Chondrocyte (in vitro differentiated cells): ENCODE measurements around the gene INTS4. TPM values are rescaled to one million over a fixed set of nuclear protein-coding genes. Genes with fewer than 3 reads are reported as not detected.
"Not testable (repeated sequence)": the region's sequence is repeated elsewhere in the genome, so short reads cannot be mapped to it uniquely, and the experiment has no call there.

Source experiments
- DNase-seq: peaks from one replicate; pipeline ENCODE4 v3.0.0; 2021; ENCODE audit warnings: mixed read lengths, low spot score
- H3K27ac Mint-ChIP-seq: one replicate; pipeline ENCODE4 v1.8.0; 2021; ENCODE audit warnings: mild to moderate bottlenecking, moderate library complexity, mixed read lengths; ENCODE audit not compliant: unreplicated experiment
- H3K27me3 Mint-ChIP-seq: 2 replicates; pipeline ENCODE4 v1.8.0; 2021; ENCODE audit warnings: low read depth, mixed read lengths
- H3K36me3 Mint-ChIP-seq: 2 replicates; pipeline ENCODE4 v1.8.0; 2021; ENCODE audit warnings: low read depth, mixed read lengths
- H3K4me1 Mint-ChIP-seq: 2 replicates; pipeline ENCODE4 v1.8.0; 2021; ENCODE audit warnings: low read depth, mild to moderate bottlenecking, mixed read lengths
- H3K4me3 Mint-ChIP-seq: one replicate; pipeline ENCODE4 v1.8.0; 2021; ENCODE audit warnings: mild to moderate bottlenecking, moderate library complexity, mixed read lengths; ENCODE audit not compliant: unreplicated experiment
- H3K9me3 Mint-ChIP-seq: 2 replicates; pipeline ENCODE4 v1.8.0; 2021; ENCODE audit warnings: low read depth, mixed read lengths
- CTCF ChIP-seq: fragments of 200-600 bp; sonication (generic); IDR thresholded peaks from 2 replicates; pipeline ENCODE4 v1.5.0; 2021; ENCODE audit warnings: antibody characterized with exemption, mild to moderate bottlenecking, moderate library complexity
- total RNA-seq: library from RNA; stranded (reverse); gene quantifications from 3 replicates; pipeline ENCODE4 v1.2.1, GENCODE V29; 2021

INTS4 gene
- total RNA-seq, 1 donor from 2014 or later = 26.9 TPM

DNA sequence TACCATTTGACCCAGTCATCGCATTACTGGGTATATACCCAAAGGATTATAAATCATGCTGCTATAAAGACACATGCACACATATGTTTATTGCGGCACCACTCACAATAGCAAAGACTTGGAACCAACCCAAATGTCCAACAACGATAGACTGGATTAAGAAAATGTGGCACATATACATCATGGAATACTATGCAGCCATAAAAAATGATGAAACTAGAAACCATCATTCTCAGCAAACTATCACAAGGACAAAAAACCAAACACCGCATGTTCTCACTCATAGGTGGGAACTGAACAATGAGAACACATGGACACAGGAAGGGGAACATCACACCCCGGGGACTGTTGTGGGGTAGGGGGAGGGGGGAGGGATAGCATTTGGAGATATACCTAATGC is 105.4 kb downstream of the INTS4 start:
- not testable (repeated sequence) for H3K9me3 Mint-ChIP-seq, H3K4me3 Mint-ChIP-seq, DNase-seq, H3K4me1 Mint-ChIP-seq, H3K27ac Mint-ChIP-seq, H3K27me3 Mint-ChIP-seq
- peaks cover 17% of the 10 kb centered on the region for H3K36me3 Mint-ChIP-seq

DNA sequence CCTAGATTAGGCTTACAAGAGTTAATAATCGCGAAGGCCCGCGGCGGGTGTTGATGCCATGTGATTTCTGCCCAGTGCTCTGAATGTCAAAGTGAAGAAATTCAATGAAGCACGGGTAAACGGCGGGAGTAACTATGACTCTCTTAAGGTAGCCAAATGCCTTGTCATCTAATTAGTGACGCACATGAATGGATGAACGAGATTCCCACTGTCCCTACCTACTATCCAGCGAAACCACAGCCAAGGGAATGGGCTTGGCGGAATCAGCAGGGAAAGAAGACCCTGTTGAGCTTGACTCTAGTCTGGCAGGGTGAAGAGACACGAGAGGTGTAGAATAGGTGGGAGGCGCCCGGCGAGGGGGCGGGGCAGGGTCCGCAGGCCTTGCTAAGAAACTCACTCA is 108.1 kb downstream of the INTS4 start:
- Mint-ChIP-seq H3K9me3 (no peaks in the 10 kb centered on the region), H3K36me3 (peaks cover 23% of the 10 kb centered on the region), H3K4me1 (peaks cover 15% of the 10 kb centered on the region), H3K4me3 (no peak overlapping the region), H3K27ac (no peak overlapping the region), H3K27me3 (no peaks in the 10 kb centered on the region)
- DNase-seq = no peak
- no peak for TF ChIP-seq CTCF

DNA sequence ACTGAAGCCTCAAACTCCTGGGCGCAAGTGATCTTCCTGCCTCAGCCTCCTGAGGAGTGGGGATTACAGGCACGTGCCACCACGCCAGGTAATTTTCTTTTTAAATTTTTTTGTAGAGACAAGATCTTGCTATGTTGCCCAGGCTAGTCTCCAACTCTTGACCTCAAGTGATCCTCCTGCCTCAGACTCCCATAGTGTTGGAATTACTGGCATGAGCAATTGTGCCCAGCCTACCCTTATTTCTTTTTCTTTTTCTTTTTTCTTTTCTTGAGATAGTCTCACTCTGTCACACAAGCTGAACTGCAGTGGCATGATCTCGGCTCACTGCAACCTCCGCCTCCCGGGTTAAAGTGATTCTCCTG is 109.7 kb downstream of the INTS4 start:
- no peak overlapping the region for H3K27ac Mint-ChIP-seq
- H3K9me3 Mint-ChIP-seq = no peaks in the 10 kb centered on the region
- no peak for TF ChIP-seq CTCF
- no peak for DNase-seq
- H3K4me1 Mint-ChIP-seq = peaks cover 13% of the 10 kb centered on the region
- no peaks in the 10 kb centered on the region for H3K27me3 Mint-ChIP-seq
- peaks cover 21% of the 10 kb centered on the region for H3K36me3 Mint-ChIP-seq
- H3K4me3 Mint-ChIP-seq = no peak overlapping the region

GRCh38 chr11:77884186-77884828 is 110.2 kb downstream of the INTS4 start:
- no peak for DNase-seq
- Mint-ChIP-seq H3K27ac (peak overlapping the region; percentile 17), H3K4me3 (no peak overlapping the region), H3K9me3 (no peaks in the 10 kb centered on the region), H3K36me3 (peaks cover 23% of the 10 kb centered on the region), H3K4me1 (peaks cover 18% of the 10 kb centered on the region), H3K27me3 (no peaks in the 10 kb centered on the region)
- no peak for TF ChIP-seq CTCF

- TF ChIP-seq CTCF = no peak
- Mint-ChIP-seq H3K4me3 (no peak overlapping the region), H3K36me3 (peaks cover 23% of the 10 kb centered on the region), H3K4me1 (peaks cover 23% of the 10 kb centered on the region), H3K27ac (no peak overlapping the region), H3K9me3 (no peaks in the 10 kb centered on the region), H3K27me3 (no peaks in the 10 kb centered on the region)
- no peak for DNase-seq
Measured at GRCh38 chr11:77883775-77884174, 110.7 kb downstream of the INTS4 start.

GRCh38 chr11:77882396-77882795 is 112.1 kb downstream of the INTS4 start:
- H3K4me3 Mint-ChIP-seq = no peak overlapping the region
- DNase-seq = no peak
- H3K36me3 Mint-ChIP-seq = peaks cover 21% of the 10 kb centered on the region
- H3K9me3 Mint-ChIP-seq = no peaks in the 10 kb centered on the region
- no peaks in the 10 kb centered on the region for H3K27me3 Mint-ChIP-seq
- peaks cover 31% of the 10 kb centered on the region for H3K4me1 Mint-ChIP-seq
- TF ChIP-seq CTCF = no peak
- no peak overlapping the region for H3K27ac Mint-ChIP-seq
